GM12891 (cell line): ENCODE measurements around the gene SSTR3.

Experiments used
- PAX5 ChIP-seq: IDR thresholded peaks from 2 replicates; pipeline ENCODE4 v1.6.1; 2011; ENCODE audit warnings: low read length, moderate library complexity, mild to moderate bottlenecking; ENCODE audit not compliant: insufficient read depth, severe bottlenecking
- SPI1 ChIP-seq: IDR thresholded peaks from 2 replicates; pipeline ENCODE4 v1.6.1; 2011; ENCODE audit warnings: low read depth, low read length, control low read depth

GRCh38 chr22:37187552-37187890 lies 24.8 kb downstream of the SSTR3 start:
- TF ChIP-seq PAX5 (no peak), SPI1 (no peak)
